ENCODE measurements around the gene NRROS.

NRROS gene

DNA sequence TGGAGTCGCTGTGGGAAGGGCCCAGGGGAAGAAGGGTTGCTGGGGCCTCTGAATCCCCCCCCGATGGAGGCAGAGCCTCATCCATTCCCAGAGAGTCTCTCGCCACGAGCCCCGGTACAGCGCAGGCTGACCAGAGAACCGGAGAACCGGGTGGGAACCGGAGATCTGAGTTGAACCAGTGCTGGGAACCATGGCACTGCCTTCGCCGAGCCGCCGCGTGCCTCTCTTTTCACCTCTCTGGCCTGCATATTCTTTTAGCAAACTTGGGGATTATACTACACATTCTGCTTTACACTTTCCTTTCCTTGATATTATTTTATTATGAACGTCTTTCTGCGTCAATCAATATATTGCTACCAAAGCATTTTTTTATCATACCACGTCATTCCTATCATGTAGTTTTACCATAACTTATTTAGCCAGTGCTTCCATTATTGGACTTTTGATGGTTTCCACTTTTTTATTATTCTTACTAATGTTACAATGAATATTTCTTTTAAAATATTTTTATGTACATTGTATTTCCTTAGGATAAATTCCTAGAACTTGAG, 7.2 kb downstream of the NRROS start:
- Histone ChIP-seq H3K4me1 (ENCODE audit: insufficient read depth, poor library complexity, severe bottlenecking) (peaks cover 14% of the 10 kb centered on the region), H3K27ac (ENCODE audit: poor library complexity, severe bottlenecking) (no peak overlapping the region), H3K4me3 (ENCODE audit: severe bottlenecking) (no peak overlapping the region), H3K9me3 (ENCODE audit: severe bottlenecking) (no peaks in the 10 kb centered on the region), H3K36me3 (ENCODE audit: low read depth) (no peaks in the 10 kb centered on the region), H3K27me3 (ENCODE audit: insufficient read depth, poor library complexity, severe bottlenecking) (no peaks in the 10 kb centered on the region)
- ATAC-seq (ENCODE audit: low read depth) (no peak), DNase-seq (ENCODE audit: low spot score) (no peak)
- TF ChIP-seq, protein P1, sequence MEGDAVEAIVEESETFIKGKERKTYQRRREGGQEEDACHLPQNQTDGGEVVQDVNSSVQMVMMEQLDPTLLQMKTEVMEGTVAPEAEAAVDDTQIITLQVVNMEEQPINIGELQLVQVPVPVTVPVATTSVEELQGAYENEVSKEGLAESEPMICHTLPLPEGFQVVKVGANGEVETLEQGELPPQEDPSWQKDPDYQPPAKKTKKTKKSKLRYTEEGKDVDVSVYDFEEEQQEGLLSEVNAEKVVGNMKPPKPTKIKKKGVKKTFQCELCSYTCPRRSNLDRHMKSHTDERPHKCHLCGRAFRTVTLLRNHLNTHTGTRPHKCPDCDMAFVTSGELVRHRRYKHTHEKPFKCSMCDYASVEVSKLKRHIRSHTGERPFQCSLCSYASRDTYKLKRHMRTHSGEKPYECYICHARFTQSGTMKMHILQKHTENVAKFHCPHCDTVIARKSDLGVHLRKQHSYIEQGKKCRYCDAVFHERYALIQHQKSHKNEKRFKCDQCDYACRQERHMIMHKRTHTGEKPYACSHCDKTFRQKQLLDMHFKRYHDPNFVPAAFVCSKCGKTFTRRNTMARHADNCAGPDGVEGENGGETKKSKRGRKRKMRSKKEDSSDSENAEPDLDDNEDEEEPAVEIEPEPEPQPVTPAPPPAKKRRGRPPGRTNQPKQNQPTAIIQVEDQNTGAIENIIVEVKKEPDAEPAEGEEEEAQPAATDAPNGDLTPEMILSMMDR (IDR thresholded peaks at IDR 0.05; ENCODE audit: poor library complexity, severe bottlenecking): no peak

DNA sequence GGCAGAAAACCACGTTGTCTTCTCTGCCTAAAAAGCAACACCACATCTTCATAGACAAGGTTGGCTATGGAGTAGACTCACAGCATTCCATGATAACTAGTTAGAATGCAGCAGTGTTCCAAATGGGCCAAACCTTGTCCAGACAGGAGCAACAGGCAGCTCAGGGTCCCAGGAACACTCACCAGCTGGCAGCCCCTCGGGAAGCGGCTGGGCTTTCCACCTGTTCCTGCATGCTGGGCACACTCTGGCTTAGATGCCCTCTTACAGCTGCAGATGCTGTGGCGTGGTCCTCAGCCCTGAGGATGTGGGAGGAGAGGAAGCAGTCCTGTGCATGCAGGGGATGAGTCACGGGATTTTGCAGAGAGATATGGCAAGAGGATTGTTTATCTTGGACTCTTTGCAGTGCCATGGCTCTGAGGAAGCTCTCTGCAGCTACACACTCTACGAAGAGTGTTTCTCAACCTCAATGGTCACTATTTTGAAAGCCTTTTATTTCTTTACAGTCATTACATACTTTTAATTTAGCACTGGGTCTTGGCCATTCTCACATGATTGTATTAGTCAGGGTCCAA, 11.3 kb downstream of the NRROS start:
- Histone ChIP-seq H3K27me3 (ENCODE audit: insufficient read depth, poor library complexity, severe bottlenecking) (no peaks in the 10 kb centered on the region), H3K4me1 (ENCODE audit: insufficient read depth, poor library complexity, severe bottlenecking) (peaks cover 21% of the 10 kb centered on the region), H3K4me3 (ENCODE audit: severe bottlenecking) (no peak overlapping the region), H3K36me3 (ENCODE audit: low read depth) (no peaks in the 10 kb centered on the region), H3K27ac (ENCODE audit: poor library complexity, severe bottlenecking) (peak overlapping the region; percentile 79), H3K9me3 (ENCODE audit: severe bottlenecking) (no peaks in the 10 kb centered on the region)
- DNase-seq (ENCODE audit: low spot score): peak; percentile 85
- TF ChIP-seq, protein P1 (IDR thresholded peaks at IDR 0.05; ENCODE audit: poor library complexity, severe bottlenecking): no peak
- peak; percentile 99 for ATAC-seq (ENCODE audit: low read depth)

DNA sequence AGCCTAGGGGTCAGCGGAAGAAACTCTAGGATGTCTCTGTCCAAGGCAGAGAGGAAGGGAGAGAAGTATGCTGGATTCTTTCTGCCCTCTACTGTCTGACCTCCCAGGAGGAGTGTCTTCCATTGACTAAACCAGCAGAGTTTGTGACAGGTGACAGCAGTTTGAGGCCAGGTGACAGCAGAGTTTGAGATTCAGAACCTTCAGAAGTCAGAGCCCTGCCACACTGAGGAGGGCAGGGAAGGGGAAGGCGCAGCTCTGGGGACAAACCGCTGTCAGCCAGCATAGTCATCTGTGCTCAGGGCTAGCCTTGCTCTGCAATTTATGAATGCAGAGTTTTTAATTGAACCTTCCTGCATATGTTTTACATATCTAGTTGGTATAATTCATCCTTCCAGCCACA, 12.3 kb downstream of the NRROS start:
- Histone ChIP-seq H3K4me1 (ENCODE audit: insufficient read depth, poor library complexity, severe bottlenecking) (peaks cover 21% of the 10 kb centered on the region), H3K4me3 (ENCODE audit: severe bottlenecking) (no peak overlapping the region), H3K27ac (ENCODE audit: poor library complexity, severe bottlenecking) (peak overlapping the region; percentile 79), H3K36me3 (ENCODE audit: low read depth) (no peaks in the 10 kb centered on the region), H3K27me3 (ENCODE audit: insufficient read depth, poor library complexity, severe bottlenecking) (no peaks in the 10 kb centered on the region), H3K9me3 (ENCODE audit: severe bottlenecking) (no peaks in the 10 kb centered on the region)
- TF ChIP-seq, protein P1 (IDR thresholded peaks at IDR 0.05; ENCODE audit: poor library complexity, severe bottlenecking): no peak
- DNase-seq (ENCODE audit: low spot score): no peak
- ATAC-seq (ENCODE audit: low read depth): no peak

DNA sequence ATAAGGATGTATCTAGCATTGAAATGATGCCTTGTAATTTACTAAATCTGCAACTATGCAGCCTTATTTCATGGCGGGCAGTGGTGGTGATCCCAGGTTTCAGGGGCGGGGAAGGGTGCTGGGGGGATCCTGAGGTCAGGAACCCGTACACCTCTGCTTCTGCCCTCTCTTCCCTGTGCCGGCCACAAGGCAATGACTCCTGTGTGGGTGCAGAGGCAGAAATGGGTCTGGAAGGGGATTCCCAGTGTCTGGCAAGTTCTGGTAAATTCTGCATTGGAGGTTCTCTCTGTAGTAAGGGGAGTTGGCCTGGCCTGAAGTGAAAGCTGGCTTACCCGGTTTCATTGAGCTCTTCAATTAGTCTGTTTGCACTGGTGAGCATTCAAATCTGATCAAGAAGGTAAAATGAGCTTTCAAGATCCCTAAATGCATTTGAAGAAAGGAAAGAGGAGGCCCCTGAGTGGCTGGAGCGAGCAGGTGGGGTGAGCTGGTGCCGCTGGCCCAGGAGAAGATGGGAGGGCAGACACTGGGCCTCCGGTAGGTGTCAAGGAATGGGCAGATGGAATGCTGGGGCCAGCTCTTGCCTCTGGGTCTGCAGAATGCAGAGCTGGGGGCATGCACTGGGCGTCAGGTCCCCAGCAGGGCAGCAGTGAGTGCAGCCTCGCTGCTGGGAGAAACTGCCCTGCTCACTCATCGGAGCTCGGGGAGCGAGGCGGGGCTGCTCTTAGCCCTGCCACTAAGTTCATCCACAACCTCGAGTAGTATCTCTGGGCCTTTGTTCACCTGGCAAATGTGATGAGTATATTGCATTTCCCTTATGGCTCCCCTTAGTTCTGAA, 13.7 kb downstream of the NRROS start:
- no peaks in the 10 kb centered on the region for H3K36me3 ChIP-seq (ENCODE audit: low read depth)
- no peak overlapping the region for H3K4me3 ChIP-seq (ENCODE audit: severe bottlenecking)
- no peak overlapping the region for H3K27ac ChIP-seq (ENCODE audit: poor library complexity, severe bottlenecking)
- ATAC-seq (ENCODE audit: low read depth): no peak
- H3K9me3 ChIP-seq (ENCODE audit: severe bottlenecking): no peaks in the 10 kb centered on the region
- peaks cover 15% of the 10 kb centered on the region for H3K4me1 ChIP-seq (ENCODE audit: insufficient read depth, poor library complexity, severe bottlenecking)
- H3K27me3 ChIP-seq (ENCODE audit: insufficient read depth, poor library complexity, severe bottlenecking): no peaks in the 10 kb centered on the region
- no peak for DNase-seq (ENCODE audit: low spot score)
- TF ChIP-seq, protein P1 (IDR thresholded peaks at IDR 0.05; ENCODE audit: poor library complexity, severe bottlenecking): no peak
